Heart right ventricle (tissue), 16 donors: ENCODE measurements around the gene FAM222B. TPM values are rescaled to one million over a fixed set of nuclear protein-coding genes. Genes with fewer than 3 reads are reported as not detected.
"Not testable (repeated sequence)": the region's sequence is repeated elsewhere in the genome, so short reads cannot be mapped to it uniquely, and the experiment has no call there.

Experiments used
- ATAC-seq, 8 donors: fragments of 200-7000 bp; cut with Tn5 transposase; one replicate each; pipeline ENCODE4 v1.9.1; 2020; ENCODE audit warnings: mild to moderate bottlenecking in 8 of 8, moderate library complexity in 8 of 8, moderate number of reproducible peaks in 1 of 8
- DNase-seq, 2 donors: peaks; one replicate each; pipeline ENCODE4 v3.0.0-alpha.2; 2020
- H3K27ac ChIP-seq, 10 donors: fragments of 200-600 bp; sonication (generic) in 2 of 10; one replicate each; pipeline versions ENCODE4 v1.5.0 to v1.8.0; 2020 to 2022; ENCODE audit warnings: mild to moderate bottlenecking in 3 of 10
- H3K27me3 ChIP-seq, 7 donors: fragments of 200-600 bp; one replicate each; pipeline ENCODE4 v1.8.0; 2021 to 2022; ENCODE audit warnings: mild to moderate bottlenecking in 2 of 7
- H3K36me3 ChIP-seq, 9 donors: fragments of 200-600 bp; sonication (generic) in 1 of 9; one replicate each; pipeline versions ENCODE4 v1.5.0 to v1.8.0; 2020 to 2022; ENCODE audit warnings: mild to moderate bottlenecking in 2 of 9
- H3K4me1 ChIP-seq, 9 donors: fragments of 200-600 bp; sonication (generic) in 1 of 9; one replicate each; pipeline versions ENCODE4 v1.5.0 to v1.8.0; 2020 to 2022; ENCODE audit warnings: mild to moderate bottlenecking in 4 of 9
- H3K4me3 ChIP-seq, 10 donors: fragments of 200-600 bp; sonication (generic) in 2 of 10; one replicate each; pipeline versions ENCODE4 v1.5.0 to v1.8.0; 2020 to 2022; ENCODE audit warnings: mild to moderate bottlenecking in 7 of 10, moderate library complexity in 2 of 10
- H3K9me3 ChIP-seq, 11 donors: fragments of 200-600 bp in 10 of 11; sonication (generic) in 2 of 11; one replicate each; pipeline versions ENCODE4 v1.5.0 to v1.8.0; 2013 to 2022; ENCODE audit warnings: mild to moderate bottlenecking in 2 of 11, control low read depth in 1 of 11, moderate library complexity in 1 of 11
- CTCF ChIP-seq, 9 donors: fragments of 200-600 bp; sonication (generic) in 2 of 9; IDR thresholded peaks; one replicate each; pipeline versions ENCODE4 v1.5.0 to v1.8.0; 2021 to 2022; ENCODE audit warnings: antibody characterized with exemption in 9 of 9, mild to moderate bottlenecking in 5 of 9, moderate library complexity in 1 of 9
- WGBS, 2 donors: extraction: QIAGEN DNeasy Blood & Tissue Kit; methylation state at CpG; one replicate each; pipeline ENCODE4 v1.1.7; 2013; ENCODE audit warnings: inconsistent platforms in 1 of 2; 5-methylcytosine and 5-hydroxymethylcytosine counted together
- intact Hi-C, 10 donors: fragments of 100-400 bp; cut with DNase I; formaldehyde crosslinking; loops; one replicate each; pipeline versions ENCODE4 v1.11.1 to v1.14.2; 2022
- polyA plus RNA-seq, 2 donors: library from polyadenylated mRNA; stranded (reverse); fragments of 200-250 nt; gene quantifications; one replicate each; pipeline ENCODE4 v1.2.3, GENCODE V29; 2013
- total RNA-seq, 10 donors: library from RNA; stranded (reverse); fragmentation: NEBNext Ultra II Directional in 3 of 10; extraction: Animal tissue kit (Norgen Biotek cat#: 25700) in 3 of 10; gene quantifications; one replicate each; pipeline versions ENCODE4 v1.2.1 to v1.2.4, GENCODE V29; 2021 to 2023
- donor health status: Arrhythmogenic right ventricular cardiomyopathy.
- donor health status: ischemic (EF 13 %, LVEDD 7.1; RV severe dilation, severe dysfunction).
- donor health status: healthy with polysubstance abuse.
- donor health status: DM: no; HTN: yes; CAD: no.
- donor health status: DM: no; HTN: no; CAD: no.
- donor health status: ischemic (EF 25% LVEDD 6.9; RV normal size, moderate dysfunction).
- donor health status: ischemic (EF 25% LVEDD 5.7; RV mildly dilated, moderate dysfunction).
- donor health status: healthy.
- donor health status: DM: yes; HTN: yes; CAD: no.
- donor health status: Ischemic cardiomyopathy.
- donor health status: ischemic (EF 35%, LVEDD 5.7; RV mildly dilated, moderate dysfunction).
- donor health status: nonischemic (EF 11% LVEDD 7.7; RV severe dilation, severe dysfunction).
- donor health status: DM: yes; HTN: yes; CAD: no.
- donor health status: PGD.
- donor health status: ischemic (EF 29% LVEDD 5.4; RV normal size, mild dysfunction).
- donor health status: nonischemic (EF 23%, LVEDD 6.1; RV moderate dilation, normal function).

The FAM222B gene
- total and polyA plus RNA-seq, 12 donors, result 8.7 to 19.4 (median 15.3) TPM

GRCh38 chr17:28879886-28880571 is 37.4 kb upstream of the FAM222B start:
- no peak for TF ChIP-seq CTCF (IDR thresholded peaks at IDR 0.05)
- Histone ChIP-seq H3K27ac (no peak overlapping the region), H3K4me1 (peaks cover 0 to 7% (median 2%) of the 10 kb centered on the region in 9 donors), H3K36me3 (peaks cover 0 to 73% (median 48%) of the 10 kb centered on the region in 9 donors), H3K9me3 (no peaks in the 10 kb centered on the region), H3K4me3 (no peak overlapping the region), H3K27me3 (no peaks in the 10 kb centered on the region)
- WGBS, 2 donors, result 68 to 77% methylated on average over 9 of the region's 9 CpGs
- no peak for DNase-seq
- intact Hi-C loops, result no loop called here
- ATAC-seq, result no peak

- no peaks in the 10 kb centered on the region for H3K9me3 ChIP-seq
- intact Hi-C loops, result no loop called here
- no peak for ATAC-seq
- H3K4me1 ChIP-seq, result no peaks in the 10 kb centered on the region
- DNase-seq, result no peak
- TF ChIP-seq CTCF (IDR thresholded peaks at IDR 0.05), result peak in 2 of 9 donors; percentile 12 to 25
- no peak overlapping the region for H3K27ac ChIP-seq
- 70 to 86% methylated on average over 4 of the region's 4 CpGs for WGBS, 2 donors
- H3K36me3 ChIP-seq, result peaks cover 0 to 62% (median 48%) of the 10 kb centered on the region in 9 donors
- no peaks in the 10 kb centered on the region for H3K27me3 ChIP-seq
- H3K4me3 ChIP-seq, result no peak overlapping the region
Observed at GRCh38 chr17:28878981-28879380, 36.4 kb upstream of the FAM222B start.

GRCh38 chr17:28878158-28878910 is 35.7 kb upstream of the FAM222B start:
- peaks cover 0 to 56% (median 46%) of the 10 kb centered on the region in 9 donors for H3K36me3 ChIP-seq
- TF ChIP-seq CTCF (IDR thresholded peaks at IDR 0.05), result no peak
- no peak for ATAC-seq

GRCh38 chr17:28877150-28877711 is 34.6 kb upstream of the FAM222B start:
- WGBS, 2 donors, result 96 to 99% methylated on average over 6 of the region's 6 CpGs
- H3K27me3 ChIP-seq, H3K27ac ChIP-seq, ATAC-seq, intact Hi-C loops, H3K9me3 ChIP-seq, DNase-seq, H3K4me1 ChIP-seq, H3K4me3 ChIP-seq: not testable (repeated sequence)
- H3K36me3 ChIP-seq, result peaks cover 0 to 45% (median 36%) of the 10 kb centered on the region in 9 donors

More at GRCh38 chr17:28878158-28878910, 35.7 kb upstream of the FAM222B start:
- no peak for DNase-seq
- intact Hi-C loops, result no loop called here
- Histone ChIP-seq H3K9me3 (no peaks in the 10 kb centered on the region), H3K4me3 (no peak overlapping the region), H3K27ac (no peak overlapping the region), H3K27me3 (no peaks in the 10 kb centered on the region), H3K4me1 (no peaks in the 10 kb centered on the region)
- 88 to 91% methylated on average over 2 of the region's 2 CpGs for WGBS, 2 donors
